Calu3 (cell line): ENCODE results near the gene ARHGAP22. TPM values are rescaled to one million over a fixed set of nuclear protein-coding genes. Genes with fewer than 3 reads are reported as not detected.

Source experiments
- BruUV-seq: library from RNA; stranded (reverse); fragments of 400-500 nt; replicated peaks from 2 replicates; lab custom pipeline; 2021; lab: Mats Ljungman, UMichigan
- CTCF ChIA-PET: fragments of 300-600 bp; sonication (Branson Sonifier 250); formaldehyde crosslinking; loops from one replicate; lab custom pipeline; 2022; ENCODE audit warnings: antibody characterized with exemption; lab: Charles Lee
- DNase-seq: peaks from one replicate; pipeline ENCODE4 v3.0.0; 2022
- H3K27ac Mint-ChIP-seq: one replicate; pipeline ENCODE4 v1.8.0; 2022; ENCODE audit warnings: mixed read lengths; ENCODE audit not compliant: unreplicated experiment
- H3K27me3 Mint-ChIP-seq: one replicate; pipeline ENCODE4 v1.8.0; 2022; ENCODE audit warnings: mixed read lengths; ENCODE audit not compliant: unreplicated experiment
- H3K36me3 Mint-ChIP-seq: one replicate; pipeline ENCODE4 v1.8.0; 2022; ENCODE audit warnings: mild to moderate bottlenecking, moderate library complexity, mixed read lengths; ENCODE audit not compliant: insufficient read depth, unreplicated experiment
- H3K4me1 Mint-ChIP-seq: one replicate; pipeline ENCODE4 v1.8.0; 2022; ENCODE audit warnings: mild to moderate bottlenecking, low read depth, mixed read lengths; ENCODE audit not compliant: unreplicated experiment
- H3K4me3 Mint-ChIP-seq: one replicate; pipeline ENCODE4 v1.8.0; 2022; ENCODE audit warnings: mild to moderate bottlenecking, low read depth, moderate library complexity, mixed read lengths; ENCODE audit not compliant: unreplicated experiment
- H3K9me3 Mint-ChIP-seq: one replicate; pipeline ENCODE4 v1.8.0; 2022; ENCODE audit warnings: low read depth, mixed read lengths; ENCODE audit not compliant: unreplicated experiment
- CTCF ChIP-seq: fragments of 200-600 bp; IDR thresholded peaks from one replicate; pipeline ENCODE4 v1.8.0; 2022; ENCODE audit warnings: antibody characterized with exemption; ENCODE audit not compliant: unreplicated experiment
- intact Hi-C: fragments of 100-400 bp; cut with micrococcal nuclease; formaldehyde crosslinking; loops from one replicate; pipeline ENCODE4 v1.10.0; 2022; ENCODE audit not compliant: unreplicated experiment
- total RNA-seq: library from RNA; stranded (reverse); gene quantifications from 2 replicates; pipeline ENCODE4 v1.2.3, GENCODE V29; 2022

The ARHGAP22 gene
- total RNA-seq, 1 experiment from 2014 or later = 1.0 TPM

GRCh38 chr10:48547061-48547895, 57.6 kb downstream of the ARHGAP22 start:
- no peaks in the 10 kb centered on the region for H3K9me3 Mint-ChIP-seq
- no peaks in the 10 kb centered on the region for H3K4me1 Mint-ChIP-seq
- H3K4me3 Mint-ChIP-seq = no peak overlapping the region
- no peak overlapping the region for H3K27ac Mint-ChIP-seq
- no peak for DNase-seq
- H3K36me3 Mint-ChIP-seq = no peaks in the 10 kb centered on the region
- CTCF ChIA-PET = interaction anchor here (0.6 kb wide), 1 partner anchor 181 kb away, joined by 3 read pairs; no protein-coding TSS in a partner anchor
- intact Hi-C loops = no loop called here
- no TSS peak for BruUV-seq
- TF ChIP-seq CTCF = no peak
- peaks cover 49% of the 10 kb centered on the region for H3K27me3 Mint-ChIP-seq

- no peak for TF ChIP-seq CTCF
- intact Hi-C loops = no loop called here
- H3K36me3 Mint-ChIP-seq = no peaks in the 10 kb centered on the region
- no TSS peak for BruUV-seq
- H3K27me3 Mint-ChIP-seq = peaks cover 53% of the 10 kb centered on the region
- H3K4me1 Mint-ChIP-seq = no peaks in the 10 kb centered on the region
- CTCF ChIA-PET = no interaction called here
- H3K9me3 Mint-ChIP-seq = no peaks in the 10 kb centered on the region
- H3K27ac Mint-ChIP-seq = no peak overlapping the region
- no peak overlapping the region for H3K4me3 Mint-ChIP-seq
- DNase-seq = no peak
Observed at GRCh38 chr10:48545462-48546145, 59.3 kb downstream of the ARHGAP22 start.

- TF ChIP-seq CTCF = no peak
- no TSS peak for BruUV-seq
- Mint-ChIP-seq H3K36me3 (no peaks in the 10 kb centered on the region), H3K27me3 (peaks cover 42% of the 10 kb centered on the region), H3K4me1 (no peaks in the 10 kb centered on the region), H3K4me3 (no peak overlapping the region), H3K9me3 (no peaks in the 10 kb centered on the region), H3K27ac (no peak overlapping the region)
- no peak for DNase-seq
- intact Hi-C loops = no loop called here
- CTCF ChIA-PET = no interaction called here
Observed at GRCh38 chr10:48543182-48543844, 61.6 kb downstream of the ARHGAP22 start.

GRCh38 chr10:48542471-48543181, 62.2 kb downstream of the ARHGAP22 start:
- H3K27ac Mint-ChIP-seq = no peak overlapping the region
- CTCF ChIA-PET = no interaction called here
- peaks cover 42% of the 10 kb centered on the region for H3K27me3 Mint-ChIP-seq
- H3K4me3 Mint-ChIP-seq = no peak overlapping the region
- DNase-seq = no peak
- no peaks in the 10 kb centered on the region for H3K4me1 Mint-ChIP-seq
- BruUV-seq = no TSS peak
- no peaks in the 10 kb centered on the region for H3K36me3 Mint-ChIP-seq
- intact Hi-C loops = no loop called here
- TF ChIP-seq CTCF = no peak
- no peaks in the 10 kb centered on the region for H3K9me3 Mint-ChIP-seq
